GM21529 (cell line): ENCODE results near the gene OR1E2.
"Not testable (repeated sequence)": the region's sequence is repeated elsewhere in the genome, so short reads cannot be mapped to it uniquely, and the experiment has no call there.

Experiments
- ATAC-seq: cut with Tn5 transposase; IDR thresholded peaks from one replicate; pipeline ENCODE4 v1.9.1; 2021; ENCODE audit not compliant: unreplicated experiment

OR1E2 gene

GRCh38 chr17:3398310-3398709 is 35.3 kb downstream of the OR1E2 start, which contains the start of gene OR1E1:
OR1E1 (minus strand) TSS chr17:3398410; CDS start chr17:3398410, 0 bp downstream.
- no peak for ATAC-seq

- not testable (repeated sequence) for ATAC-seq
Observed at GRCh38 chr17:3397801-3398200, 35.8 kb downstream of the OR1E2 start.

- ATAC-seq = no peak
Observed at GRCh38 chr17:3389791-3390190, 43.9 kb downstream of the OR1E2 start.

- no peak for ATAC-seq
Observed at GRCh38 chr17:3385869-3386816, 47.5 kb downstream of the OR1E2 start, which contains the start of gene OR3A2. OR3A2 (minus strand) TSS chr17:3386308.
